Renal pelvis (tissue), 3 donors: ENCODE data around the gene LTBR. TPM values are rescaled to one million over a fixed set of nuclear protein-coding genes. Genes with fewer than 3 reads are reported as not detected.

Source experiments
- polyA plus RNA-seq, 3 donors: library from polyadenylated mRNA; unstranded; fragments of 120-200 nt; gene quantifications; one replicate each; pipeline ENCODE4 v1.2.1, GENCODE V29; 2013; ENCODE audit not compliant: insufficient read length in 3 of 3

Gene LTBR
- polyA plus RNA-seq, 3 donors: 67.5 to 85.7 (median 75.1) TPM

Other genes starting within 250 kb of the LTBR start
- gene CD9, start 183.8 kb upstream of the LTBR start, polyA plus RNA-seq: 100 to 1,000 TPM; 164 to 181 (median 169) TPM
- 1 to 10 TPM; 4.7 to 8.3 (median 8.0) TPM for gene PLEKHG6, start 73.5 kb upstream of the LTBR start, polyA plus RNA-seq
- 10 to 100 TPM; 89.2 to 93.1 (median 90.2) TPM for gene TNFRSF1A, start 42.1 kb upstream of the LTBR start, polyA plus RNA-seq
- 100 to 1,000 TPM in 1 of 3 donors, 10 to 100 TPM in 2; 64.4 to 105 (median 88.9) TPM for gene SCNN1A, start 8.6 kb upstream of the LTBR start, polyA plus RNA-seq
- gene CD27, start 60.8 kb downstream of the LTBR start, polyA plus RNA-seq: 1 to 10 TPM in 2 of 3 donors, under 1 TPM in 1; 0.83 to 2.6 (median 2.2) TPM
- gene TAPBPL, start 67.9 kb downstream of the LTBR start, polyA plus RNA-seq: 10 to 100 TPM; 16.0 to 18.8 (median 17.8) TPM
- gene VAMP1, start 86.5 kb downstream of the LTBR start, polyA plus RNA-seq: 10 to 100 TPM; 10.7 to 14.8 (median 11.4) TPM
- gene MRPL51, start 109.1 kb downstream of the LTBR start, polyA plus RNA-seq: 100 to 1,000 TPM; 159 to 189 (median 172) TPM
- 10 to 100 TPM; 62.2 to 76.7 (median 70.6) TPM for gene NCAPD2, start 109.9 kb downstream of the LTBR start, polyA plus RNA-seq
- 1,000 to 10,000 TPM; 2,127 to 2,548 (median 2,322) TPM for gene GAPDH, start 150.4 kb downstream of the LTBR start, polyA plus RNA-seq
- 10 to 100 TPM; 17.1 to 19.6 (median 18.9) TPM for gene IFFO1, start 171.9 kb downstream of the LTBR start, polyA plus RNA-seq
- 10 to 100 TPM; 24.3 to 39.7 (median 37.4) TPM for gene NOP2, start 184.1 kb downstream of the LTBR start, polyA plus RNA-seq
- 100 to 1,000 TPM; 307 to 315 (median 315) TPM for gene CHD4, start 223.2 kb downstream of the LTBR start, polyA plus RNA-seq